Amniotic epithelial cell (primary cell): ENCODE results near the gene TJP1.
A peak's percentile ranks its signal among the peaks of the same experiment; 100 is the strongest.
"Not testable (repeated sequence)": the region's sequence is repeated elsewhere in the genome, so short reads cannot be mapped to it uniquely, and the experiment has no call there.

ENCODE experiments used
- DNase-seq: peaks from one replicate; pipeline ENCODE4 v3.0.0-alpha.2; 2010; ENCODE audit warnings: low read depth

Gene TJP1

GRCh38 chr15:29799859-29800258, 22.4 kb downstream of the TJP1 start:
- DNase-seq, result no peak

- peak; percentile 29 for DNase-seq
Observed at GRCh38 chr15:29795610-29796009, 26.7 kb downstream of the TJP1 start.

GRCh38 chr15:29792426-29793159, 29.7 kb downstream of the TJP1 start:
- no peak for DNase-seq

GRCh38 chr15:29790607-29791006, 31.7 kb downstream of the TJP1 start:
- DNase-seq, result no peak

- DNase-seq, result no peak
Observed at GRCh38 chr15:29789871-29790270, 32.4 kb downstream of the TJP1 start.

GRCh38 chr15:29788433-29789034, 33.7 kb downstream of the TJP1 start:
- no peak for DNase-seq

- no peak for DNase-seq
Observed at GRCh38 chr15:29787767-29788166, 34.5 kb downstream of the TJP1 start.

GRCh38 chr15:29785642-29786041, 36.6 kb downstream of the TJP1 start:
- DNase-seq, result no peak

GRCh38 chr15:29785136-29785535, 37.1 kb downstream of the TJP1 start:
- no peak for DNase-seq

- peak; percentile 66 for DNase-seq
Observed at GRCh38 chr15:29784413-29784812, 37.9 kb downstream of the TJP1 start.

GRCh38 chr15:29782816-29783215, 39.5 kb downstream of the TJP1 start:
- not testable (repeated sequence) for DNase-seq

GRCh38 chr15:29778382-29778781, 43.9 kb downstream of the TJP1 start:
- DNase-seq, result no peak

GRCh38 chr15:29776859-29777258, 45.4 kb downstream of the TJP1 start:
- no peak for DNase-seq

GRCh38 chr15:29774900-29775299, 47.4 kb downstream of the TJP1 start:
- peak; percentile 84 for DNase-seq

- no peak for DNase-seq
Observed at GRCh38 chr15:29773816-29774215, 48.5 kb downstream of the TJP1 start.

- DNase-seq, result no peak
Observed at GRCh38 chr15:29773000-29773399, 49.3 kb downstream of the TJP1 start.

GRCh38 chr15:29770796-29771195, 51.5 kb downstream of the TJP1 start:
- DNase-seq, result no peak

- no peak for DNase-seq
Observed at GRCh38 chr15:29765898-29766527, 56.3 kb downstream of the TJP1 start.

GRCh38 chr15:29765234-29765841, 56.9 kb downstream of the TJP1 start:
- DNase-seq, result no peak

- no peak for DNase-seq
Observed at GRCh38 chr15:29759596-29759995, 62.7 kb downstream of the TJP1 start.

GRCh38 chr15:29756358-29757267, 65.7 kb downstream of the TJP1 start:
- DNase-seq, result no peak

- DNase-seq, result not testable (repeated sequence)
Observed at GRCh38 chr15:29754009-29754408, 68.3 kb downstream of the TJP1 start.
